NCI-H446 treated with DMSO at 0.1 percent for 48 hours (cell line): ENCODE measurements around the gene ADAMTSL1.
"Not testable (repeated sequence)": the region's sequence is repeated elsewhere in the genome, so short reads cannot be mapped to it uniquely, and the experiment has no call there.

Experiments
- DNase-seq: peaks from one replicate; lab custom pipeline; 2025; lab: John Stamatoyannopoulos, UW

The ADAMTSL1 gene

DNA sequence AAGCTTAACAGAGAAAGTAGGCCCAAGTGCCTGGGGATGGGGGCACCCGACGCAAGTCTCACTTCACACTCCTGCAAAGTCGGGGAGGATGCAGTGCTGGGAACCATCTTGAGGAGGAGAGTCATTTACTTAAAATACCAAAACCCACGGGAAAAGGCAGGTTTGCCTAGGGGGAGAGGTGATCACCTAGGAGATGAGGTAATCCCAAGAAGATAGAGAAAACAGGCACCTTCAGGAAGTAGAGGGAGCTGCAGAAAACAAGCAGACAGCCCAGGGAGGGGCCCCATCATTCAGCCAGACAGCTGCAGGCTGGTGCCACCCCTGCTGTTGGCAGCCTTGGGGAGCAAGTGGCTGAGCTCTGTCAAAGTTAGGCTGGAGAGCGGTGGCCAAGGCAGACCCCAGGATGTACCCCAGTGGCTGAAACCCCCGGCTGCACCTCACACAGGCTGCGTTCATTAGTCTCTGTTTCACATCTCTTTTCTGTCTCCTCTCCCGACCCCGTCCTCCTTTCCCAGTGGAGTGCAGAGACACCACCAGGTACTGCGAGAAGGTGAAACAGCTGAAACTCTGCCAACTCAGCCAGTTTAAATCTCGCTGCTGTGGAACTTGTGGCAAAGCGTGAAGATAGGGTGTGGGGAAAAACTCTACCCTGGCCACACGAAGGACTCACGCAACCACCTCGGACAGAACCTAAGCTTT, 434.1 kb downstream of the ADAMTSL1 start:
- no peak for DNase-seq

DNA sequence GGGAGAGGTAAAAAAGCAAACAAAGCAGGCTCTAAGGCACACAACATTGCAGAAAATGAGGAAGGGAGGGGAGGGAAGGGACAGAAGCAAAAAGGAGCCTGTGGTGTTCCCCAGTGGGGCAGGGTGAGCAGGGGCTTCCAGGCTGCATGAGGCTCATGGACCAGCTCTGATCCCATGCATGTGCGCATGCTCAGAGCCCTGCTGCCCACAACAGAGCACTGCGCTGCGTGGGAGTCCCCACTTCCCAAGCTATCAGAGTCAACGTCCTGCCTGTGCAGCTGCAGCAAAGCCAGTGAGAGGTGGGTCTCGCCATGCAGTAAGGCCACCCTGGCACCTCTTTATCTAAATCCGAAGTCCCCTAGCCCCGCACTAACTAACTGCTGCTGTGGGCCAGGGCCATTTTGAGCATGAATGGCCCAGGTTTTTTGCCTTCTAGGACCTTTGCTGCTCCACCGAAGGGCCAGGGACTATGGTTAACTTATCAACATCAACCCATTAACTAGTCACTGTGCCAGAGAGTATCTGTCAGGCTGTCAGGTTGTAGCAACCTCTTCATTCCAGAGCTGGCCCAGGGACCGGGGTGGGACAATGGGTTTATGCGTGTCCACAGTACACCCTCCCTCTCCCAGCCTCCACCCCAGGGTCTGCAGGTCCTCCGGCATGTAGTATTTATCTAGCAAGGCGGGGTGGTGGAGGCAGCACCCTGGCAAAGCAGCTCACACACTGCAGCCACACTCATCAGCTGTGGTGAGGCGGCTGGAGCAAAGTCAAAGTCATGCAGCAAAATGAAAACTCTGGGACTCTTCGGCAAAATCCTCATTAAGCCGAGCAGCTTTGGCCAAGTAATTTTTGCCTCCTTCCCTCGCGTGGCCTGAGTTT, 435.4 kb downstream of the ADAMTSL1 start:
- no peak for DNase-seq

DNA sequence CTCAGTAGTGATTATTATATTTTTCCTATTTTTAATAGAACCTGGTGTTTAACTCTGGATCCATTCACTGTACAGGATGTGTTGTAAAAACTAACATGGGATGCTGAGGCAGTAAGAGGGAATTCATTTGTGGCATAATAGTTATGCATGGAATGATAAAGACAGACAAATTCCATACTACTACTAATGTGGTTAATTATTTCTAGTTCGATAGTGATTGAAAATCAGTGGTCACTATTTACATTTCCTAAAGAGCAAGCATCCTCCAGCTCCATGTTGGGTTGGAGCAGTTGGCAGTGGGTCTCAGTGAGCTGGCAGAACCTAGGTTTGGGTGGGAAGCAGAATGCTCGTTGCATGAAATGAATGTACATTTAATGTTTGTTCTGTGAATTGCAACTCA, 436.5 kb downstream of the ADAMTSL1 start:
- no peak for DNase-seq

DNA sequence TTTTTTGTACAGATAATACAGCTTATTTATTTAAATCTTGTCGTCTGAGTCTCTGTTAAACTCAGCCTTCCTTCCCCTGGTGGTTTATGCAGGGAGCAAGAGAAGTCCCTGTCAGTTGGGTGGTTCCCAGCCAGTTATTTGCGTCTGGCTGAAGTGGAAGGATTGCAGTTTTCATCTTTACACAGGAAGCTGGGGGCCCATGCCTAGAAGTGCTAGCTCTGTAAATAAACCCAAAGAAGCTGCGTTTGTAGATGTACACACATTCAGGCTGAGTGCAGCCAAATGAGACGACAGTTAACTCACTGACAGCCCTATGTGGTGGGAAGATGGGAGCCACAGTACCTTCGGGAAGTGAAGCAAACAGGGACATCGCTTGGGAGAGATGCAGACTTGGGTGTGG, 437.0 kb downstream of the ADAMTSL1 start:
- DNase-seq, result no peak

DNA sequence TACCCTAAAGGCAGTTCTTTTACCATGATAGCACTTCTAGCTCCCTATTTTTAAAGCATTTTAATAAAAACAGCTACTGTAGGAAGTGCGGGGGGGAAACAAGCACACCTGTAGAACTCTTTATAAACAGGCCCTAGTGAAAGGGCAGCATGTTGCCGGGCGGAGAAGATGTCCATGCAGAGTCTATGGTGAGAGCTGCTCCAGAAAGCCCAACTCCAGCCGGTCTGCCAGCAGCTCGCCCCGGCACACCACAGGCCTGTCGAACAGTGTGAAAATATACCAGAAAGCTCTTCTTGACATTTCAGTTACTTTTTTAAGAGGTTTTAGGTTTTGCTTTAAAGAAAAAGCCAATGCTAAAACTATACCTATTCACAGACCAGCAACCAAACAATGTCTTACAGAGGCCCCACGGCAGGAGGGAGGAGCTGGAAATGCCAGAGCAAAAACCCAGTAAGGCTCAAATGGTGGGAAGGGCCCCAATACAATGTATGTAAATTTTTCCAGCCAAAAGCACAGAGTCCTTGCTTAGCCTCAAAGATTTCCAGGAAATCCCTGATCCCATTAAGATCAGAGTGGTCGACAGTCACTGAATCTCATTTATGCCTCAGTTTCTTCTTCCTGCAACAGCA, 437.9 kb downstream of the ADAMTSL1 start:
- no peak for DNase-seq

DNA sequence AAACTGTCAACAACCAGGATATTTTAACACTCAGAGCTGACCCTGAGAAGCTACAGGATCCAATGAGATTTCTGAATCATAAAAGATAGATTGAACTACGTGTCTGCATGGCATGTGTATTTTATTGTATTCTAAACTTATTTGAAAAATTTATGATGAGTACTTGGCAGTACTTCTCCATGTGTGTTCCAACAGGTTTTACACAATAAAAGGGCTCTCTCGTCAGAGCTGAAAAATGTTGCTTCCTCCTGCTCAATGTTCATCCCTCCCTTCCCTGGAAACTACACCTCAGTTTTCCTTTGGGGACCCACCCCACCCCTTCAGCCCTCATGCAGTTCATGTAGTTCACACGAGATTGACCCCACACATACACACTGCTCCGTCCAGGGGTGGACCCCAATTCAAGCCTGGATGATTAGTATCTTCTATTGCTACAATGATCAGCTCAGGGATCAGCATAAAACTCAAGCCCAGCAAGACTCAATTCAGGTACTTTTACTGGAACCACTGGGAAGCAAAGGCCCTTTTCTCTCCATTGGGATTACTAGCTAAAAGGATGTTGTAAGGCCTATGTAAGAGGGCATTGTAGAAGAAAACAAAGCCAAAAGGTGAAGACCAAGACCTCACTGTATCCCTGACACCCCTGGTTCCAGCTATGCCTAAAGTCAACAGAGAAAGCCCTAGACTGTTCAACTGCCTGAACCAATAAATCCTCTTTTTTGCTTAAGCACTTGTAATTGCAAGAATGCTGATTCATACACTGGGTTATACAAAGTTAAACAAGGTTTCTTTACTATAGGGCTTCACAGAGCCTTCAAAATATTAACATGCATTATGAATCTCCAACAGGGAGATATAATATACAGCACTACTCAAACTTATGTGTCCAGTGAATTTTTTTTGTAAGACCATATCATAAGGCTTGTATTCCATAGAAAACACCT, 446.5 kb downstream of the ADAMTSL1 start:
- DNase-seq, result no peak

DNA sequence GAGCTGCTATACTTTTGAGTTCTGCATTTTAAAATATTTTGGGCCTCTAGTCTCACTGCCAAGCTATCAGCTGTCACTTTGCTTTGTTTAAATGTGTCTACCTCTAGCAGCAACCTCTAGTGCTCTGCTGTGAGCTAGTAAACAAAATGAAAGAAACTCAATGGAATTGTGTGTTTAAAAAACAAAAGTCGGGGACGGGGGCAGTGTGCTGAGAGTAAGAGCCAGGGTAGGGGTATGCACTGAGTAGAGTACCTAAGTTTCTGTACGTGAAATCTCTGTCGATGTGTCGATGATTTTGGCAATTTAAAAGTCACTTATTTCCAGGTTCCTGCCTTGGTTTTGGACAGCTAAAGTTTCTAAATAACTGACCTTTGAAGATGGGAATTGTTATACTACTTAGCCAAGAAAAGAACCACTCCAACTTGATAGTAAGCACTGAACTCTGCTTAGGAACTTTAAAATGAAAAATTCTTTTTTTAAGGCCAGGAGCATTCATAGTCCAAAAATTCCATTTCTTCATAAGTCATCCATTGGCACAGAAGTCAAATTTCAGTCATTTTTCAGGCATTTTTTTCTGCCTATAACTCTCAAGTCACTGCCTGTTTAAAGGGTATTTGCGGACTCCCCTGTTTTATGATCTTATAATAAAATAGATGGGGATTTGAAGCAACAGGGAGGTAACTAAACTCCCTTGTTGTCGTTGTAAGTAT, 447.6 kb downstream of the ADAMTSL1 start:
- DNase-seq, result no peak

DNA sequence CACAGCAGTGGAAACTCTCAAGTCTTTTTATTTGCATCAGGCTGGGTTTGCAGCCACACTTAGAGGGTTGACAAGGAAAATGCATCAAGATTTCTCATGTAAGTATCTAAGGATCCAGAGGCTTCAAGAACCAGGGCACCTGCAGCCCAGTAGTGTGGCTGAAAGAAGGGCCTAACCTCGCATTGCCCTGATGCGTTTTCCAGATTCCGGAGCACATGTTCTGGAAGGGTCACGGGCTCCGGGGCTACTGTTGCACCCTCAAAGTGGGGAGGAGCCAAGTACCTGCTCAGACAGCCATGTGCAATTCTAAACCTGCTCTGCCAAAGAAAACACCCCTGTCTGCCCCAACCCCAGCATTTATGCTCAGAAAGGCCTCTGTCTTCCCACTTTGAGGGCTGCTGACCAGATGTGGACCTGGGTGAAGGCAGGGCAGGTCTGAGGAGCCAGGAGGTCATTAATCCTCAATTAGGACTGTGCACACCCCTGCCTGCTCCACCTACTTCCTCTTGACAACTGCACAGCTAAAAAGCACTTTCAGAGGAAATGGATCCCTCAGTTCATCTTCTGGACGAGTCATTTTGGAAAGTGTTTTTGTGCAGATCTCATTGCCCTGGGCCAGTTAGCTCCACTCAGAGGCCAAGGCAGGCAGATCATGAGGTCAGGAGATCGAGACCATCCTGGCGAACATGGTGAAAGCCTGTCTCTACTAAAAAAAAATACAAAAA, 448.4 kb downstream of the ADAMTSL1 start:
- no peak for DNase-seq

DNA sequence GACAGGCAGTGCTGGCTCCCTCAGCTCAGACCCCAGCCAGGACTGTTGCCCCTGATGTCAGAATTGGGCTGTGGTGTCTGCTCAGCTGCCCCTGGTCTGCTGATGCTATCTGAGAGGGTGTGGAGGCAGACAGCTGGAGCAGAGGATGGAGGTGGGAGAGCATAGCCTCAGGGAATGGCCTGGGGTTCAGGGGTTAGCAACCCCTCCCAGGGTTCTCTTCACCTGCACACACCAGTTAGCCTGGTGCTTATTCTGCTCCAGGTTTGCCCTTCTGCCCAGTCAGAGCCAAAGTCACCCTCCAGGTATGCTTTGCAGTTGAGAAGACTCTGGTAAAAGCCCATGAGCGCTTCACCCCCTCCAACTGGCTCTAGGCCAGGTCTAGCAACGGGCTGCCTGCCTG, 449.2 kb downstream of the ADAMTSL1 start:
- DNase-seq, result no peak

DNA sequence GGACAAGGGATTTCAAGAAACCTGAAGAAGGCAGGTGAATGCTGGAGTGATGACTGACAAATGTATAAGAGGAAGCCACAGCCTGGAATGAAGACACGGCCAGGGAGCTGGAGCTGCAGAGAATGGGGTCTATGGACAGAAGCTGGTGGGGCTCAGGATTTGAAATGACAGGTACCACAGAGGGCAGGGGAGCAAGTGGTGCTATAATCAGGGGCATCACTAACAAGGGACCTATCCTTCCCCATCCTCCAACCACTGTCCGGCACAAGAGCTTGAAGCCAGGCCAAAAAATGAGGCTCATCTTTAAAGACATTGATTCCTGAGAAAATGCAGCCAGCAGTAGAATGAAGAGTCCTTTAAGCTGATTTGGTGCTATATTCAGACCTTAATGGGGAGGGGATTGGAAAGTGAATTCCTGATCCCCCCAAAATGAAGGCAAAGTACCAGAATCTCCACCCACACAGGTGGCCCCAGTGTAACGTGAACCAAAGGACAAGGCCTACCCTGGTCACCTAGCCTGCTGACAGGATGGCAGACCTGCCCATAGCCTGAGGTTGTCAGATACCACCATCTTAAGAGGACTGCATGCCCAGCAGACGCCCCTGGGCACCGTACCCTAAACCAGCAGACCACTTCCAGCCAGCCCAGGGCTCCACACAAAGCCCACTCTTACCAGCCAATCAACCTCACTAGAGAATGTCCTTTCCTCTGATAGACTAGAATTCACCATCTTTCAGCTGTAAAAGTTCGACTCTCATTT, 449.9 kb downstream of the ADAMTSL1 start:
- no peak for DNase-seq

DNA sequence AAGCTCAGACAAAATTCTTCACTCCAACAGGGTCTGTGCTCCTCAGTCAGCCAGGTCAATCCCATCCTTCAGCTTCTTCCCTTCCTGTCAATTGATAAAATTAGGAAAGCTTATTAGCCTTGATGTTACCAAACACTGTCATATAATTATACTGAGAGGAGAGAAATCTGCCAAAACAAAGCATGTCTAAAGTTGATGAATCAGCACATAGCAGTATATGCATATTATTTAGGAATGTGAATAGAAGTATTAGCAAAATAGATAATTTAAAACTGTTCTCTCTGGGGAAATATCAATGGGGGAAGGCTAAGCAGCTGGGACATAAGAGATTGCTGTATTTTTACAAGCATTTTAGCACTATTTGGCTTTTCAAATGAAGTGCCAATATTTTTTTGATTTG, 451.9 kb downstream of the ADAMTSL1 start:
- no peak for DNase-seq

DNA sequence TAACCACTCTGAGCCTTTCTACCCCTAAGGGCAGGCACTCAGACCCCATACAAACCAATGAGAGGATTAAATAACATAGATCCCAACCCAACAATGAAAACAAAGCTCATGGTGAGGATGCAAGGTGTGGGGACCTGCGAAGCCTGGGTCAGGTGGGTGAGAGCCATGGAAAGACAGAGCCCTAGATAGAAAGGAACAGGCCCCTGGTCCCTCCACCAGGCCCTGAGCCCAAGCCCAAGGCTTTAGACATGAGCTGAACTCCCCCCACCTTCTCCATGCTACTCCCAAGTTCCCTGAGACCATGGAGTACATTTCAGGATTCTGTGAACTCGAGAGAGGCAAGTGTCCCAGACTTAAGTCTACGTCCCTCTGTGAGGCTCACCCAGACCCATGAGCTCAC, 452.6 kb downstream of the ADAMTSL1 start:
- DNase-seq, result no peak

DNA sequence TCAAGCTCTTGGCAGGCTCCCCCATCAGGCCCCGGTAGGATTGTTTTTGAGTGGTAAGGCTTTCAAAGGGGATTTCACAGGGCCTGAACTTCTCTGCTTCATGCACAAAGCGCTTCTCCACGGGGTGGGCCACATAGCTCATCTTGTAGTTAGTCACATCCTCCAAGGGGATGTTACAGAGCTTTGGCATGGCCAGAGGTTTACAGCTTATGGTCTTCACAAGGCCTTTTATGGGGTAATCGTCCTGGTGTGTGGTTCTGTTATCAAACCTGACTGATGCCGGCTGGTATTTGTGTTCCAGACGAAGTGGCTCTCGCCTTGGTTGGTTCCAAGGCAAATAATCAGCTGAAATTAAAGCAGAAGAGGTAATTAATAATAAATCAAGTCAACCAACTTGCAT, 454.8 kb downstream of the ADAMTSL1 start:
- no peak for DNase-seq

DNA sequence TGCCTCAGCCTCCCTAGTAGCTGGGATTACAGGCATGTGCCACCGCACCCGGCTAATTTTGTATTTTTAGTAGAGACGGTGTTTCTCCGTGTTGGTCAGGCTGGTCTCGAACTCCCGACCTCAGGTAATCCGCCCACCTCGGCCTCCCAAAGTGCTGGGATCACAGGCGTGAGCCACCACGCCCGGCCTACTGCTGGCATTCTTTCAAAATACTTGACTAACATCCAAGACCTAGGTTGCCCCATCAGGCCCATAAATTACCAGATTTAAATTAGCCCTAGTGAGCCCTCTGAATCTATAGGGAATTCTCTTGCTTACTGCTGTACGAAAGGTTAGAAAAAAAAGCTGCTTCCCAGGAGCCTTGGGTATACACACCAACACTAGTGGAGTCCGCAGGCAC, 456.7 kb downstream of the ADAMTSL1 start:
- DNase-seq, result not testable (repeated sequence)

DNA sequence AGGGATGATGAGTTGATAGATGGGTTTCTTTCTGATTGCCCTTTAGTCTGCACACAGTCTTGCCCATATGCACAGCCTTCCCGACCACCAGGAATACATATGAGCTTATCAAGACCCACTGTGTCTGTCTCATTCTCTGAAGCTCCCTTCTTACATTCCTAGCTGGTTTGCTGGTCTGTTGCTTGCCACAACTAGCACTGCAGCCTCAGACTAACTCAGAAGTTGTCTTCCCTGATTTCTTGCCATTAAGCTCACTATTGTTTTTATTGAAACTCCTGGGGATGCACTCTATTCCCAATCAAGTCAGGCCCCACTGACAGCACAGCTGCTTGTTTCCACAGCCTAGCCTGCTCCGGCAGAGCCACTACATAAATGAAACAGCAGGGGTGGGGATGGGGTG, 461.6 kb downstream of the ADAMTSL1 start:
- DNase-seq, result no peak

DNA sequence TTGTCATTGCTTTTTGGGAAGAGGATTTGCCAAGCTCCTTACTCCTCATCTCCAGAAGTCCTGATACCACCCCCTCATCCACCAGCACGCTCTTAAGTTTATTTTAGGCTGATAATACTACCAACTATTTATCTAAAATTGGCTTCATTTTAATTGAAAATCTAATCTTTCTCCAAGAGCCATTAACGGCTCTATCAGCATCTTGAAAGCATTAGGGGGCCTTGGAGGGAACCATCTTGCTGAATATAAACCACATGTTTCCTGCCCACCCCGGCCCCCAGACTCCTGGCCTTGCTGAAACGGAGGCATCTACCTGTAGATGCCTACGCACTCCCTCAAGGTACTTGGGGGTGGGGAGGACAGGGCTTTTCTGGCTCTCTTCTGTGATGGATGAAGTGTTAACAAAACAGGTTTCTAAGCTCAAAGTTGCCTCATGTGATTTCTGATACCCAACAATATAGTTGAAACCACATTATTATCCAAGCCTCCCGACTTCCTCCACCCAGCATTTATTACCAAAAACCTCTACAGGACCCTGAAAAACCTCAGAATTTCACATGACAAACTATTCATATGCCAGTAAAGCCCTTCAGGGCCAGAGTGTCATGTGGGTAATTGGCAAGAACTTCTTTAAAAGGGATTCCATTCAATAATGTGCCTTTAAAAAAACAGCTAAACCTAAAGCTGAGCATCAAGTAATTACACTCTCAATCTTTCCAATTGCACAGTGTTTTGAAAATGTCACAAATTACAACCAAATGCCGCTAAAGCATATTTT, 462.3 kb downstream of the ADAMTSL1 start:
- DNase-seq, result no peak

DNA sequence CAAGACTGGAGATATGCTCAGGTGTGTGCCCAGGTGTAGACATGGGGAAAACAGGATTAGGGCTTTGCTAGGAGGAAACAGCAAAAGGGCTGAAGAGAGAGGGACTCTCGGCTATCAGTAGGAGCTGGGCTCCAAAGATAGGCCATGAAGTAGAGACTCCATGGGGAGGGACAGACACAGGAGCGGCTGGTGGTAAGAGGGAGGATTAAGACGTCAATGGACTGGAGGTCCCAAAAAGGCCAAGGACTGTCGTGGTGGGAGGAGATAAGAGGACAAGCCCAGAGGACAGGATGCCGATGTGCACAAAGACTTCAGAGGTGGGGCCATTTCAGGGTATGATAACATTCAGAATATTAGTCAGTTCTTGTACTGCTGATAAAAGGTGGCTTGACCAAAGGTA, 466.0 kb downstream of the ADAMTSL1 start:
- no peak for DNase-seq

DNA sequence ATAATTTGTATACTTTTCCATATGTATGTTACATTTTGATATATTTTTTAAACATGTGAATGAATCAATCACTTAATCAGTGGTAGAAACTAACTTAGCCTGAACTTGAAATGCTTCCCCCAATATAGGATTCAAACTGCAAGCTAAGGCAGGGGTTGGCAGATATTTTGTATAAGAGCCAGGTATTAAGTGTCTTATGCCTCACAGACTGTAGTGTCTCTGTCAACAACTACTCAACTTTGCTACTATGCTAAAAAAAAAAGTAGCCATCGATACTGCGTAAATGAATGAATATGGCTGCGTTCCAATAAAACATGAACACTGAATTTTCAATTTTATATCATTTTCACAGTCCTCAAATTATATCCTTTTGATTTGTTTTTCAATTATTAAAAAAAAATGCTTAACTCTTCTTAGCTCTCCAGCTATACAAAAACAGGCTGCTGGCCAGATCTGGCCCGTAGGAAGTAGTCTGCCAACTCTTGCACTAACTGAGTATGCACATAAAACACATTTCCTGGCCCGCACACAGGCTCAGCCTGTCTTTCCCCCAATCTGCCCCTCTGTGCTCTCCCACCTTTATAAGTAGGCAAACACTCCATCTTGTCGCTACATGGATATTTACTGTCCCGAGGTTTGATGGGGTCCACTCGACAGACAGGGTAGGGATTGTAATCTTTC, 467.2 kb downstream of the ADAMTSL1 start:
- DNase-seq, result peak; percentile 55
